CD4-positive, alpha-beta T cell treated with Interleukin-15 for 4 hours (primary cell): ENCODE data around the gene ASXL1.
A peak's percentile ranks its signal among the peaks of the same experiment; 100 is the strongest.
"Not testable (repeated sequence)": the region's sequence is repeated elsewhere in the genome, so short reads cannot be mapped to it uniquely, and the experiment has no call there.

Source experiments
- DNase-seq: peaks from one replicate; pipeline ENCODE4 v3.0.0-alpha.2; 2020; ENCODE audit warnings: low spot score

The ASXL1 gene

GRCh38 chr20:32363492-32363891, 5.4 kb downstream of the ASXL1 start:
- no peak for DNase-seq

- no peak for DNase-seq
Observed at GRCh38 chr20:32364554-32365208, 6.5 kb downstream of the ASXL1 start.

- DNase-seq = no peak
Observed at GRCh38 chr20:32365564-32365963, 7.4 kb downstream of the ASXL1 start.

- no peak for DNase-seq
Observed at GRCh38 chr20:32366380-32366779, 8.2 kb downstream of the ASXL1 start.

GRCh38 chr20:32368323-32368722, 10.2 kb downstream of the ASXL1 start:
- DNase-seq = no peak

GRCh38 chr20:32368925-32369324, 10.8 kb downstream of the ASXL1 start:
- DNase-seq = no peak

GRCh38 chr20:32370897-32371296, 12.8 kb downstream of the ASXL1 start:
- DNase-seq = no peak

GRCh38 chr20:32378461-32378860, 20.3 kb downstream of the ASXL1 start:
- DNase-seq = no peak

- DNase-seq = not testable (repeated sequence)
Observed at GRCh38 chr20:32380037-32380436, 21.9 kb downstream of the ASXL1 start.

GRCh38 chr20:32380745-32381144, 22.6 kb downstream of the ASXL1 start:
- no peak for DNase-seq

GRCh38 chr20:32382102-32382950, 24.2 kb downstream of the ASXL1 start:
- DNase-seq = no peak

GRCh38 chr20:32383441-32383840, 25.3 kb downstream of the ASXL1 start:
- not testable (repeated sequence) for DNase-seq

GRCh38 chr20:32385541-32385940, 27.4 kb downstream of the ASXL1 start:
- no peak for DNase-seq

GRCh38 chr20:32386091-32386490, 28.0 kb downstream of the ASXL1 start:
- no peak for DNase-seq

GRCh38 chr20:32387252-32387651, 29.1 kb downstream of the ASXL1 start:
- peak; percentile 65 for DNase-seq

- no peak for DNase-seq
Observed at GRCh38 chr20:32391003-32391402, 32.9 kb downstream of the ASXL1 start.

- DNase-seq = no peak
Observed at GRCh38 chr20:32395066-32395465, 36.9 kb downstream of the ASXL1 start.

- DNase-seq = no peak
Observed at GRCh38 chr20:32396646-32397160, 38.6 kb downstream of the ASXL1 start.

GRCh38 chr20:32397567-32398084, 39.5 kb downstream of the ASXL1 start:
- DNase-seq = no peak

- no peak for DNase-seq
Observed at GRCh38 chr20:32400476-32400875, 42.3 kb downstream of the ASXL1 start.

- no peak for DNase-seq
Observed at GRCh38 chr20:32404017-32404416, 45.9 kb downstream of the ASXL1 start.

GRCh38 chr20:32406701-32407100, 48.6 kb downstream of the ASXL1 start:
- no peak for DNase-seq

GRCh38 chr20:32407131-32407750, 49.1 kb downstream of the ASXL1 start:
- peak; percentile 59 for DNase-seq
